Stimulated activated CD8-positive, alpha-beta memory T cell treated with anti-CD3 and anti-CD28 coated beads, Interleukin-15, amount 100 ng/mL, for 24 hours (primary cell): ENCODE results near the gene SYNDIG1L.
"Not testable (repeated sequence)": the region's sequence is repeated elsewhere in the genome, so short reads cannot be mapped to it uniquely, and the experiment has no call there.

Experiments
- DNase-seq: peaks from one replicate; pipeline ENCODE4 v3.0.0-alpha.2; 2020; ENCODE audit warnings: low read depth

The SYNDIG1L gene

DNA sequence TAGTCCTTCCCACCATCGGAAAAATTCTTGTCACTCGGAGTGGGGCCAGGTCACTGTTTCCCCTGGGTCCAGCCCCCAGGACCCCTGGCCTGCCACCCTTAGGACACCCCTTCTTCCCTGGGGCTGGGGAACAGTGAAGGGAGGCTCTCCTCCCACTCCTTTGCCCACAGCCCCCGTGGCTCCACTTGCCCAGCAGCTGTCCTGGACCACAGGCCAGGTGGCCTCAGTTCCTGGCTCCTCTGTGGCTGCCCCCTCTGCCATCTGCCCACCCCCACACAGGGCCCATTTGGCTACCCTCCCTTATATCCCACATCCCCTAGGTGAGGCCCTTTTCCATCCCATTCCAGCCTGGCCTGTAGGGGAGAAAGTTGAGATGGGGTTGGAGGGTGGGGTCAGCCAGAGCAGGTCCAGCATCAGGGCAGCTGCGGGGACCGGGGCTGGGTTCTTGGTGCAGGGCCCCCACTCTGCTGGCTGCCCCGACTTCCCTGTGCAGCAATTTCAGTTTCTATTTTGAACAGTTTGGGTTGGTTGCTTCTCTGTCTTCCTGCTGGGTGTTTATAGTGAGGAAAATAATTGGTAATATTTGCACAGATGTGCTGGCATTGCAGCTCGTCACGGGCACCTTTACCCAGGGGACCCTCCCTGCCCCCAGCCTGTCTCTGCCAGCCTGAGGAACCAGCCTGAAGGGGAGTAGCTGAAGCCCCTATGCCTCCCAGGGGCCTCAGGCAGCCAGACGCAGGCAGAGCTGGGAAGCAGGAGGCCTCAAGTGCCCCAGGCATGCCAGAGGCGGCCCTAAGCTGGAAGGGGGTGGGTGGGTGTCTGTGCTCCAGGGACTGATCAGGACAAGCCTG is 23.4 kb downstream of the SYNDIG1L start:
- DNase-seq, result no peak

DNA sequence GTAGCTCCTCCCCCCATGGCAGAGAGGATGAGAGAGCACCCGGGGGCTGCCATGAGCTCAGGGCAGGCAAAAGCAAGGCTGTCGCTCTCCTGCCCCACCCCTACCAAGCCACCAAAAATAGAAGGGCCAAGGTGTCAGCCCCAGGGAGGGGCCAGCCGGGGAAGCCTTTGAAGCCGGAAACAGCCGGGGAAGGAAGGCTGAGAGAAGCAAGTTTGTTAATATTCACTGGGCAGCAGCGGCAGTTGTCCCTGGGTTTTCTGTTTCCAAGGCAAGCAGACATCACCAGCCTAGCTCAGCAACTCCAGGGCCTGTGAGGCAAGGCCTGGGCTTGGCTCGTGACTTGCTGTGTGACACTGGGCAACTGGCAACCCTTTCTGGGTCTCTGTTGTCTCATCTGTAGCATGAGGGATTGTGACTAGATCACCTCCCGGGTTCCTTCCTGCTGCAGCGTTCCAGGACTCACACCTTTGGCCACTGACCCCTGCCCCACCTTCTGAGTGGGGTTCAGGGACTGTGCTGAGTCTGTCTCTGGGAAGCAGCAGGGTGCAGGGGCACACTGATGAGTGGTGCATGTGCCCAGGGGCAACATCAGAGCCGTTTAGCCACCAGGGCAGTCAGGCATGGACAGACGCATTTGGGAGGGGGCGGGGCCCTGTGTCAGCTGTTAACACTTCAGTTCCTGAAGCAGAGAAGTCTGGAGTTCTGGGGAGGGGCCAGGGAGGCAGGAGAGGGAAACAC is 24.3 kb downstream of the SYNDIG1L start:
- peak; percentile 8 for DNase-seq

DNA sequence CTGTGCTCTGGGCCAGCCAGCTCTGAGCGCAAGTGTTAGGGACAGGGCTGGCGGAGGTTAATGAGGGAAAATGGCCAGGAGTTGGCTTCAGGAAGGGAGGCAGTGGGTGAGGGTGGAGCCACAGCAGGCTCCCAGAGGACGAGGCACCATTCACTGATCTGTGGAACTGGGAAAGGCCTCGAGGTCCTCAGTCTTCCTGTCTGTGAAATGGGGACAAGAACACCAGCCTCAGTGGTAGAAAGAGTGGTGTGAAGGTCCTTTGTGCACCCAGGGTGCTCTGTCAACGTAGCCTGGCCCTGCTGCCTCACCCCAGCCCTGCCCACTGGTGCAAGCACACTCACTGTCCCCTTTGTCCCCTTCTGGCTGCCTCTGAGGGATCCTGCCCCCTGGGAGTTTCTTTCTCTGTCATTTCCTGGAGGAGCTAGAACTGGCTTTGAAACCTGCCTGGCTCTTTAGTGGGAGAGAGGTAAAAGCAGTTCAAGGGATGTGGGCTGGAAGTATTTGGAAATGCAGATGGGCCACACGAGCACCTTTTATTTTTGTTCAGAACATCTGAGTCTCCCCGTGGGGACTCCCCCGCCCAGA is 25.0 kb downstream of the SYNDIG1L start:
- no peak for DNase-seq

DNA sequence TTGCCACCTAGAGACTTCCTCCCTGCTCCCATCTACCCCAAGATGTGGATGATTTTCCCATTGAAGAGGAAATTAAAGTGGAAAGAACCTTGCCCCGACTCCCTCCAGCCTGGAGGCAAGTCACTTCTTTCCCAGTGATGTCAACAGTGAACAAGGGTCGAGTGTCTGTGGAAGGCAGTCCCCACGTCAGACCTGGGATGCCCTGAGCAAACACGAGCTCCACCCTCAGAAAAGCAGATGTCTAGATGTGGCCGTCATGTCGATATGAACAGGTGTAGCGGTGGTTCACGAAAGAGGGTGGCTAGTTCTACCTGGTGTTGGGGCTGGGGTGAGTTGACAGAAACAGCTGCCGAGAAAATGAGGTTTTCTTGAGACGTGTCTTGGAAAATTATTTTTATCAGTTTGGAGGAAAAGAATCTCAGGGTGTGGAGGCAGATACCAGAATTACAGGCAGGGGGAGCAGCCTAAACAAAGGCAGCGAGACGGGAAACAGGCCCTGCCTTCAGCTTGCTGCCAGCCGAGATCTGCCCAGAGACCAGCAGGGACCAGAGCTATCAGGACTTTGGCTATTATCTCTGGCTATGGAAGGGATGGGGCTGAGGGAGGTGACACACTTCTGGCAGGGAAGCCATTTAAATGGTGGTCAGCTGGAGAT is 25.9 kb downstream of the SYNDIG1L start:
- DNase-seq, result no peak

DNA sequence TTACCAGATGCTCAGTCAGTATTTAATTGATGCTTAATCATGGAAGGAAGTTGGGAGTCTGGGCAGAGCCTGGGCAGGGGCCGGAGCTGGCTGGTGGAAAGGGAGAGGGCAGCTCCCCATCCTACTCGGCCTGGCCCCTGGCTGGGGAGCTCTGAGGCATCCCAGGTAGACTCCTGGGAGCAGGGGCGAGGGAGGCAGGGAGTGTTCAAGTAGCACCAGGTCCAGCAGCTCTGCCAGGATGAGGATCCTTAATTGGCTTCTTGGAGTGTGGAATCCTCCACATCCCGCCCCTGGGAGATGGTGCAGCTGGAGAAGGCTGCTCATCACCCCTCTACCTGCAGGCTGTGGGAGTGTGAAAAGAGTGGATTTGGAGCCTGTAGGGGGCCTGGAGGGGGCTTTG is 30.9 kb downstream of the SYNDIG1L start:
- no peak for DNase-seq

DNA sequence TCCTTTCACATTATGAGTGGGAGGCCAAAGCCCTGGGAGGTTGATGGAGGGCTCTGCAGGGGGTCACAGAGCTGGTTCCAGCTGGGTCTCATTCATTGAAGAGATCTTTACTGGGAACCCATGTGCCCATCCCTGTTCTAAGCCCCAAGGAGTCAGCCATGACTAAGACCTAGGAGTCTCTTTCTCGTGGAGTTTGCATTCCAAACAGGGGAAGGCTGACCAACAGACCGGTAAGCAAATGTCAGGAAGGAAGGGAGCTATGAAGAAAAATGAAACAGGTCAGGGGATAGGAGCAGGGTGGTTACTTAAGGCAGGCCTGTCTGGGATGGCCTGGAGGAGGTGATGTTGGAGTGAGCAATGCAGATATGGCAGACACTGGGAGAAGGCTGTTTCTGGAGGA is 31.5 kb downstream of the SYNDIG1L start:
- no peak for DNase-seq

DNA sequence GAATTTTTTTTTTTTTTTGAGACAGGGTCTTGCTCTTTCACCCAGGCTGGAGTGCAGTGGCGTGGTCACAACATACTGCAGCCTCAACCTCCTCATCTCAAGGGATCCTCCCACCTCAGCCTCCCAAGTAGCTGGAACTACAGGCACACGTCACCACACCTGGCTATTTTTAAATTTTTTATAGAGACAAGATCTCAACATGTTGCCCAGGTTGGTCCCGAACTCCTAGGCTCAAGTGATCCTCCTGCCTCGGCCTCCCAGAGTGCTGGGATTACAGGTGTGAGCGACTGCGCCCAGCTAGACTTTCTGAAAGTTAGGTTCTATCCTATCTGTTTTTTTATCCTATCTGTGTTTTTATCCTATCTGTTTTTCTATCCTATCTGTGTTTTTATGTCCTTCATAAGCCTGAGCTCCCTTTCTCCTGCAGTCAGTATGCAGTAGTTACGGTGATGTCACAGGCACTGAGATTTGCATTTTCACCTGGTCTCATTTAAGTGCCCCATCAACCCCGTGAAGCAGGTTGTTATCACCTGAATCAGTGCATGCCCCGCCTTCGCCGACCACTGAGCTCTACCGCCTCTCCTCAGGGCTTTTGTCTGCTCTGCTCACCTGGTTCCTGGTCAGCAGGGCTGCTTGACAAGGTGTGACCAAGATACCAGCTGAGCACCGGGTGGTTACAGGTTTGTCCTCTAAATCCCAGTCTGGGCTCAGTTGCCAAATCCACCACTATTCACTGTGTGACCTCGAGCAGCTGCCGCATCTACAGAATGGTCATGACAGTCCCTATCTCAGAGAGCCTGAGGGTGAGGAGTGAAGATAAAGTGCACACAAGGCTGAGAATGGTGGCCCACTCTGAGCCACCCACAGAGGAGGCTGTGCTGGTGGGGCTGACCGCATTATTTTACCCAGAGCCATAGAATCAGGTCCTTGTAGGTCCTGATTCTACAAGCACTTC is 33.1 kb downstream of the SYNDIG1L start:
- no peak for DNase-seq

DNA sequence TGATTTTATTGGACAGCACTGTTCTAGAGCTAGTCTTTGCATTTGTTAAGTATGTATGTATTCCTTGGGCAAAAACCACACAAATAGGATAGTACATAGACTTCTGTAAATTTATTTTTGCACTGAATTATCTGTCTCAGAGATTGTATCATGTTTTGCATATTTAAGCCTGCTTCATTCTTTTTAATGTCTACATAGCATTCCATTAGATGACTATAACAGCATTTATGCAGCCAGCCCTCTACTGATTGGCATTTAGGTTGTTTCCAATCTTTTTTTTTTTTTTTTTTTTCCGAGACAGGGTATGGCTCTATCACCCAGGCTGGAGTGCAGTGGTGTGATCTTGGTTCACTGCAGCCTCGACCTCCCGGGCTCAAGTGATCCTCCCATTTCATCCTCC is 34.5 kb downstream of the SYNDIG1L start:
- DNase-seq, result no peak

DNA sequence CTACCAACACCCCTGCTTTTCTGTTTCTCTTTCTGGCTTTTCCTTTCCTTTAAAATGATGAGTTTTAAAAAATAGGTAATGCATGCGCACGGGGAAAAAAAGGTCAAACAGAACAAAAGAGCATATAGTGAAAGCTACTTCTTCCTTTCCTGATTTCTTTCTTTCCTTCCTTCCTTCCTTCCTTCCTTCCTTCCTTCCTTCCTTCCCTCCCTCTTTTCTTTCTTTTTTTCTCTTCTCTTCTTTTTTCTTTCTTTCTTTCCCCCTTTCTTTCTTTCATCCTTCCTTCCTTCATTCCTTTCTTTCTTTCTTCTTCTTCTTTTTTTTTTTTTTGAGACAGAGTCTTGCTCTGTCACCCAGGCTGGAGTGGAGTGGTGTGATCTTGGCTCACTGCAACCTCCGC is 35.5 kb downstream of the SYNDIG1L start:
- DNase-seq, result not testable (repeated sequence)

DNA sequence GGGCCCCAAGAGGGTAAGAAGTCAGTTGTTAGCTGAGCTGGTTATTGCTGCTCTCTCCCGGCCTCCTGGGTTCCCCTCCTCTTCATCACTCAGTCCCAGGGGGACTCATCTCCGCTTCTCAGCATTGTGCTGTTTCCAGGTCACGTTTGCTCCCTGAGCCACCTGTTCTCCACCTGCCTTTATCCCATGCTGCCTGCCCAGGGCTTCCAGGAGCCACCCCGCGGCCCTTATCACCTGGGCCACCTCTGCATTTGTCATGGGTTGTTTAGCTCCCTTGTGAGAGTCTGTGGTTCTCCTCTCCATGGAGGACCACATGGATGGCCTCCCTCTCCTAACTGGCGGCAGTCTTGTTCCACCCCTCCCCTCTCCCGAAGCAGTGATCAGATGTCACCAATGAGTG is 36.0 kb downstream of the SYNDIG1L start:
- no peak for DNase-seq

DNA sequence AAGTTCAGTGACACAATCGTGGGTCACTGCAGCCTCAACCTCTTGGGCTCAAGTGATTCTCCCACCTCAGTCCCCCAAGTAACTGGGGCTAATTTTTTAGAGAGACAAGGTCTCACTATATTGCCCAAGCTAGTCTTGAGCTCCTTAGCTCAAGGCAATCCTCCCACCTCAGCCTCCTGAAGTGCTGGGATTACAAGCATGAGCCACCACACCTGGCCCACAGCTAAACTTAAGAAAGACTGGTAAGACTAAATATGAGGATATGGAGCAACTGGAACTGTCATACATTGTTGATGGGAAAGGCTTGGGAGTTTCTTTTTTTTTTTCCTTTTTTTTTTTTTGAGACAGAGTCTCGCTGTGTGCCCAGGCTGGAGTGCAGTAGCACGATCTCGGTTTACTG is 43.8 kb downstream of the SYNDIG1L start:
- DNase-seq, result no peak

DNA sequence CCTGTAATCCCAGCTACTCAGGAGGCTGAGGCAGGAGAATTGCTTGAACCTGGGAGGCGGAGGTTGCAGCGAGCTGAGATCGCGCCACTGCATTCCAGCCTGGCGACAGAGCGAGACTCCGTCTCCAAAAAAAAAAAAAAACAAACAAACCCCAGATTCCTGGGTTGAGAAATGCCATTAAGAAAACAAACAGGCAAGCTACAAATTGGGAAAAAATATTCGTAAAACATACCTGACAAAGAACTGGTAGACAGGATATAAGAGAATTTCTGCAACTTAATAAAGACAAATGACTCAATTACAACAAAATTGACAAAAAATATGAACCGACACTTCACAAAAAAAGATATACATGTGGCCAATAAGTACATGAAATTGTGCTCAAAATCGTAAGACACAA is 44.4 kb downstream of the SYNDIG1L start:
- not testable (repeated sequence) for DNase-seq

DNA sequence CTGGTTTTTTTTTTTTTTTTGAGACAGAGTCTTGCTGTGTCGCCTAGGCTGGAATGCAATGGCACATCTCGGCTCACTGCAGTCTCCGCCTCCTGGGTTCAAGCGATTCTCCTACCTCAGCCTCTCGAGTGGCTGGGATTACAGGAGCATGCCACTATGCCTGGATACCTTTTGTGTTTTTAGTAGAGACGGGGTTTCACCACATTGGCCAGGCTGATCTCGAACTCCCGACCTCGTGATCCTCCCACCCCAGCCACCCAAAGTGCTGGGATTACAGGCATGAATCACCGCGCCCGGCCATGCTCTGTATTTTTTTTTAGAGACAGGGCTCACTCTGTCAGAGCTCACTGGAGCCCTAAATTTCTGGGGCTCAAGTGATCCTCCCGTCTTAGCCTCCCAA is 45.2 kb downstream of the SYNDIG1L start:
- no peak for DNase-seq

DNA sequence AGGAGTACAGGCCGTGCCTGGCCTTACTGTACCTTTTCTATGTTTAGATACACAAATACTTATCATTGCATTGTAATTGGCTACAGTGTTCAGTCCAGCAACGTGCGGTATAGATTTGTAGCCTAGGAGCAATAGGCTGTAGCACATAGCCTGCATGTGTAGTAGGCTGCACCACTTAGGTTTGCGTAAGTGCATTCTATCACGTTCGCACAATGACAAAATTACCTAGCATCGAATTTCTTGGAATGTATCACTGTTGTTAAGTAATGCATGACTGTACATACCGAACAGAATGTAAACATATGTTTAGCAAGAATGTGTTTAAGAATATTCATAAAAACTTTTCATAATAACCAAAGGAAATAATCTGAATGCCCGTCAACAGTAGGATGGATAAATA is 45.8 kb downstream of the SYNDIG1L start:
- DNase-seq, result no peak

DNA sequence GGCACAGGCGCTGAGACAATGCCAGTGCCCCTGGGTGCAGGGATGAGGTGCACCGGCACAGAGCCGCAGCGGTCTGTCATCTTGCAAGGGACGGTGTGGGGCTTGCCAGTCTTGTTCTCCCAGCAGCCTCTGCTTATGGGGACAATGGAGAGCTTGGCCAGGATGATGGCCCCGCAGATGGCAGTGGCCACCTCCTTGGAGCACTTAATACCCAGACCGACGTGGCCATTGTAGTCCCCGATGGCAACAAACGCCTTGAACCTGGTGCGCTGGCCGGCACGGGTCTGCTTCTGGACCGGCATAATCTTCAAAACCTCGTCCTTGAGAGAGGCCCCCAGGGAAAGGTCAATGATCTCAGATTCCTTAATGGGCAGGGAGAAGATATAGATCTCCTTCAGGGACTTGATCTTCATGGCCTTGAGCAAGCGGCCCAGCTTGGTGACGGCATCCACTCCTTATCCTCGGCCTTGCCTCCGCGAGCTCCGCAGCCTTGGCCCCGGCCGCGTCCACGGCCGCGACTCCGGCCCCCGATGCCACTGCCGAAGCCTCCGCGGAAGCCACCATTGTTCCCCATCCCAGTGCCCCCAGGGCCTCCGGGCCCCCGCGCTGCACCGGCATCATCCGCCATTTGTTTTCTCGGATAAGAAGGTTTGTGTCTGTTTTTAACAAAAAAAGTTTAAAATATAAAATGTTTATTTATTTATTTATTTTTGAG is 47.9 kb downstream of the SYNDIG1L start:
- no peak for DNase-seq

DNA sequence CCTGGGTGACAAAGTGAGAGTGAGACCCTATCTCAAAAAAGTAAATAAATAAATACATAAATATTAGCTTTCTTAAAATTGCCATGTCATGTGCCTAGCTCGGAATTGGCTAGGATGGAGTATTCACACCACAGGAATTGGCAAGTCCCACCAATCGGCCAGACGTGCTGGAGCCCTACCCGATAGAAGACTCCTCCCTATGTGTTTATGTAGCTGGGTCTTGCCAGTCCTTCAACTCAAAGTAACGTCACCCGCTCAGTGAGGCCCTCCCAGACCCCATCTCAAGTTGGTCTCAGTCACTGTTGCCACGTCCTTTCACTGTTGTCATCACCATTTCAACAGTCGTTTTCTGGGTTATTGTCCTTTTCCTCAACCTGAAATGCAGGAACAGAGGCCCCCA is 57.6 kb downstream of the SYNDIG1L start:
- no peak for DNase-seq

DNA sequence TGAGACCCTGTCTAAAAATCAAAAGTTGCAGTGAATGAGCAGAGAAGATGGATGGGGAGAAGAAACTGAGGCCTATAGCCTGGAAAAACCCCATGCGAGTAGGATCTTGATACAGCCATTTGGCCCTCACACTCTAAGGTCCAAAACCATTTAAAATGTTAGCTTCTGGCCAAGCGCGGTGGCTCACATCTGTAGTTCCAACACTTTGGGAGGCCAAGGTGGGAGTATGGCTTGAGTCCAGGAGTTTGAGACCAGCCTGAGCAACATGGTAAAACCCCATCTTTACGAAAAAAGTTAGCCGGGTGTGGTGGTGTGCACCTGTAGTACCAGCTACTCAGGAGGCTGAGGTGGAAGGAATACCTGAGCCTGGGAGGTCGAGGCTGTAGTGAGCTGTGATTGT is 58.0 kb downstream of the SYNDIG1L start:
- DNase-seq, result no peak

DNA sequence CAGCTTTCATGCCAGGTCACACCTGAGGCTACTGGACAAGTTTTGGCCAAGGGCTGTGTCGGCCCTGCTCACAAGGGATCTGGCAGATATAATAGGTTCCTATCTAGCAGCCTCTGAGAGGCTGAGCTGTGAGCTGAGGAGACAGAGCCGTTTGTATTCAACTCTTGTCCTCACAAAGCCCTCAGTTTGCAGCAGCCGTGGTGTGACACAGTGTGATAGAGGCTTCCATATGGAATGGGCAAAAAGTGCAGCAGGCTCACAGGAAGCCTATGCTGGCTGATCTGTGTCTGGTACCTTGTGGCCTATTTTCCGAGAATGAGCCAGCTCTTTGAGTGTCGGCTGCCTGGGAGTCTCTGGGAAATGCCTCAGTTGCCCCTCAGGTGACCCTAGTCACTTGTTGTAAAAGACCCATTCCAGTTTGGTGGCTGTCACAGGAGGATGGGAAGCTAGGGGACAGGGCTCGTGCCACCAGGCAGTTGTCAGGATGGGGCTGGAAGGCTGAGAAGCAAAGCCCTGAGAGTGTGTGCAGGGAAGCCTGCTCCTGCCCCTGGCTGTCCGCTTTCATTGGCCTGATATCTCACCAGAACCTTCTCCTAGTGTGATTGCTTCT is 61.6 kb downstream of the SYNDIG1L start:
- no peak for DNase-seq

DNA sequence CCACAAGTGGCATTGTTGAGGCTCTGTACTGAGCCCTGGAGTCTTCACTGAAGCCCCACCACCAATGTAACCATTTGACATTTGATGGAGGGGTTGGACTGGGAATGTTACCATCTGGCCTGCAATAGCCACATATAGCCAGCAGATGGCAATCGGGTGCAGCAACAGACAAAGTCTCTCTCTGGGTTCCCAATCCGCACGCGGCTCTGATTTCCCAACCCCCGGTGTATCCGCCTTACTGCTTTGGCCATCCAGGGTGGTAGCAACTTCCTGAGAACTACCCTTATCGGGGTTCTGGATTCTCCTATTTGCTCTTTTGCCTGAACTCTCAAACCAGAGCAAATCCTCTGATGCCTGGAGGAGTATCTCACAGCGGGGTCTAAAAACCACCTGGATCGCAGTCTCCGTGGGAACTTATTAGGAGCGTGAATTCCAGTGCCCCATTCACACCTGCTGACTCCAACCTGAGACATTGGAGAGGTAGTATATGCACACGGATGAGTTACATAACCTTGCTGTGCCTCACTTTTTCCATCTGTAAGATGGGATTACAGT is 63.6 kb downstream of the SYNDIG1L start:
- DNase-seq, result peak; percentile 29

DNA sequence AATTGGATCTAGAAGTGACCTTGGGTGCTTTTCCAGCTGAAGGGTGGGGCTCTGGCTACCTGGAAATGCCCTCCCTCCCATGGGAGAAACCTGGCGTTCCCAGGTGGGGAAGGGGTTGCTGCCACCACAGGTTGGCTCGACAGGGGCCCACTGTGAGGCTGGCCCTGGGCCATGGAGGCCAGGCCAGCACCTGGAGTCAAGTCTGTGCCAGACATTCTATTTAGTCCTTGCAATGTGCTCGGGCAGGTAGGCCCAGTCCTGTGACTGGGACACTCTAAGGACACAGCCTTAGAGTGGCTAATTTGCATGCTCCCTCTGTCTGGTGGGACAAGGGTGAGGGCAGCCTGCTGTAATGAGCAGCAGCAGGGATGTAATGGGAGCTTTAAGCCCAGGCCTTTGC is 65.8 kb downstream of the SYNDIG1L start:
- no peak for DNase-seq
